D721Med (cell line): ENCODE results near the gene ATP5F1D.

Experiments
- DNase-seq: peaks from one replicate; pipeline ENCODE4 v3.0.0; 2011; ENCODE audit warnings: low spot score; ENCODE audit not compliant: insufficient read length
- FAIRE-seq: peaks from 2 replicates; lab custom pipeline; 2011; peaks lifted over from hg19 to GRCh38; lab: Jason Lieb, UNC
- TF ChIP-seq, protein P1 (sequence below): IDR thresholded peaks from 2 replicates; pipeline ENCODE4 v1.5.1; 2012; ENCODE audit warnings: mild to moderate bottlenecking, control low read depth; ENCODE audit not compliant: insufficient read depth; ENCODE audit errors: missing control alignments

ATP5F1D gene

DNA sequence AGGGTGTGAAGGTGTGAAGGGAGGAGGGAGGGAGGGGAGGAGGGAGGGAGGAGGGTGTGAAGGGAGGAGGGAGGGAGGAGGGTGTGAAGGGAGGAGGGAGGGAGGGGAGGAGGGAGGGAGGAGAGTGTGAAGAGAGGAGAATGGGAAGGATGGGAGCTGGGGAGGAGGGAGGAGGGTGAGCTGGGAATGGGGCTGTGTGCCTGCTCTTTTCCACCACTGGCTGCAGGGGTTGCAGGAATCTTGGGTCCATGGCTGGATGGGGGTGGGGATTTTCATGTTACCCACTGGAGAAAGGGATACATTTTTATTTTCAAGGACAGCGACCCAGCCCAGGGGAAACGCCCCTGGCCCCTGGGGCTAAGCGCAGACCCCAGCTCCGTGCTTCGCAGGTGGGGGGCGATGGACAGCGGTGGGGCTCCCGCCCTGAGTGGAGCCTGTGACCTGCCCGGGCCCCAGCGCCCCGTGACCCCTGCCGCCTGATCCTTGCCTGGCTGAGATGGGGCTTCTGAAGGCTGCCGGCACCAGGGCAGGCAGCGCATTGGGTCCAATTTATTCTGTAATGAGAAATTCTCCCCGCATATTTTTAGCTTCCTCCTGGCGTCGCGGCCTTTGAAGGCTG lies 41.1 kb downstream of the ATP5F1D start:
- FAIRE-seq (no peak), DNase-seq (no peak)
- TF ChIP-seq, protein P1, sequence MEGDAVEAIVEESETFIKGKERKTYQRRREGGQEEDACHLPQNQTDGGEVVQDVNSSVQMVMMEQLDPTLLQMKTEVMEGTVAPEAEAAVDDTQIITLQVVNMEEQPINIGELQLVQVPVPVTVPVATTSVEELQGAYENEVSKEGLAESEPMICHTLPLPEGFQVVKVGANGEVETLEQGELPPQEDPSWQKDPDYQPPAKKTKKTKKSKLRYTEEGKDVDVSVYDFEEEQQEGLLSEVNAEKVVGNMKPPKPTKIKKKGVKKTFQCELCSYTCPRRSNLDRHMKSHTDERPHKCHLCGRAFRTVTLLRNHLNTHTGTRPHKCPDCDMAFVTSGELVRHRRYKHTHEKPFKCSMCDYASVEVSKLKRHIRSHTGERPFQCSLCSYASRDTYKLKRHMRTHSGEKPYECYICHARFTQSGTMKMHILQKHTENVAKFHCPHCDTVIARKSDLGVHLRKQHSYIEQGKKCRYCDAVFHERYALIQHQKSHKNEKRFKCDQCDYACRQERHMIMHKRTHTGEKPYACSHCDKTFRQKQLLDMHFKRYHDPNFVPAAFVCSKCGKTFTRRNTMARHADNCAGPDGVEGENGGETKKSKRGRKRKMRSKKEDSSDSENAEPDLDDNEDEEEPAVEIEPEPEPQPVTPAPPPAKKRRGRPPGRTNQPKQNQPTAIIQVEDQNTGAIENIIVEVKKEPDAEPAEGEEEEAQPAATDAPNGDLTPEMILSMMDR, result no peak

DNA sequence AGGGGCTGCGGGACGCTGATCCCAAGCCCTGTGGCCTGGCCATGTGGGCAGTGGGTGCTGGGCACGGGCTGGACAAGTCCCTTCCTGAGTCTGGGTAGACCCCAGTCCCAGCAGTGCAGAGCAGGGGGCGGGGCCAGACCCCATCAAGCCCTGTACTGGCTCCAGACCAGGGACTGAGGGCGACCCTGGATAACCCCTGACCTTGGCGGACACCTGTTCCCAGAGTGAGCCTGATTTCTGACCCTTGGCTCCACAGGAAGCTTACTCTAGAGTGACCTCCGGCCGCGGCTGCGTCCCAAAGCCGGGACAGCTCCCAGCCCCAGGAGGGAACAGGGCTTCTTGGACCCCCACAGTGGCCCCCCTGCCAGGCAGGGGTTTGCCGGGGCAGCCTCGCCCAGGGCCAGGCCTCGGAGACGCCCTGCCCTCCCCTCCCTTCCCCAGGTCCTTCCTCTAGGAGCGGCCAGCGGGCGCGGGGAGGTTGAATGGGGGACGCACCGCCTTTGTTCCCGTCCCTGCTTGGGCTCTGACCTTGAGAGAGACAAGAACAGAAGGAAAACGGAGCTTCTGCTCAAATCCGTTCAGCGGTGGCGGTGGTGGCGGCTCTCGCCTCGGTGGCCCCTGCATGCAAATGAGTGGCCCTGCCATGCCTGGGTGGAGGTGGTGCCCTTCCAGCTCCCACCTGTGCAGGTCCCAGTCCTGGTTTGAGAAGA lies 41.8 kb downstream of the ATP5F1D start:
- TF ChIP-seq, protein P1, result no peak
- no peak for FAIRE-seq
- no peak for DNase-seq

DNA sequence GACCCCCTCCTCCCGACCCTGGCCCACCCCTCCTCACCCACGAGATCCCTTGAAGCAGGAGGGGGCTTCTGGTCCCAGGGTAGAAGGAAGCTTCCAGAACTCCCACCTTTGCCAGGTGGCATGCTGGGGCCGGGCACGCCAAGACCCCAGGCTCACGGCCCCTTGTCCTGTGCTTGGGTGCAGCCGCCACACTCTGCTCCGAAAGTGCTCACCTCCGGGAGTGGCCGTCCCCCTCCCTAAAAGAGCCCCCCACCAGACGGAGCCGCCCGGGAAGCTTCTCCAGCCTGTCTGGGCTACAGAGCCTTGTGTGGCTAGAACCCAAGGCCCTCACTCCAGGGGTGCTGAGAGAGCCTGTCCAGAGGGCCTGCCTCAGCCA lies 42.4 kb downstream of the ATP5F1D start:
- DNase-seq (no peak), FAIRE-seq (no peak)
- TF ChIP-seq, protein P1, result no peak

DNA sequence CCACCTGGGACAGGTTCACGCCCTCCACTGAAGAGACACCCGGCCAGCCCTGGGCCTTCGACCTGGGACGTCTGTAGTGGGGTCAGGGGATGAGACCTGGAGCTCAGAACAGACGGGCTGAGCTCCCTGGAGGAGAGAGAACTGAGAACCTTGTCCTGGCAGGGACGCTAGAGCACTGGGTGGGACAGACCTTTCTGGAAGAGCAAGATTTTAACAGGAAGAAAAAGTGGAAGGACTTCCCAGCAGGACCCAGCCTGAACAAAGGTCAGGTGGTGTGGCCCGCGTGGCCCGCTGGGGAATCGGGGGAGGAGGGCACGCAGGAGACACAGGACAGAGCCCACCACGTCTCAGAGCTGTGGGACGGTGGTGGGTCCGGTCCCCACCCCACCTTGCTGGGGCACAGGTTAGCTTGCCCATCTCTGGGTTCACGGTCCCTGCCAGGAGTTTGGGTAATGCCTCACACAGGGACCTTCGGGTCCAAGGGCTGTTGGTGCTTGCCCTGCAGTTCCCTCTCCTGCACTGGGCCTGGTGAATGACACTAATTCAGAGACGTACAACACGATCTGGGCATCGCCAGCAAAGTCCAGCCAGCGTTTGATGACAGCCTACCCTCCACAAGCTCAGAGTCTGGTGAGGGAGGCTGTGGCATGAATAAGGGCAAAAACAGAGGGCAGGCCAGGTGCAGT lies 42.9 kb downstream of the ATP5F1D start:
- TF ChIP-seq, protein P1, result no peak
- FAIRE-seq, result no peak
- DNase-seq, result no peak

DNA sequence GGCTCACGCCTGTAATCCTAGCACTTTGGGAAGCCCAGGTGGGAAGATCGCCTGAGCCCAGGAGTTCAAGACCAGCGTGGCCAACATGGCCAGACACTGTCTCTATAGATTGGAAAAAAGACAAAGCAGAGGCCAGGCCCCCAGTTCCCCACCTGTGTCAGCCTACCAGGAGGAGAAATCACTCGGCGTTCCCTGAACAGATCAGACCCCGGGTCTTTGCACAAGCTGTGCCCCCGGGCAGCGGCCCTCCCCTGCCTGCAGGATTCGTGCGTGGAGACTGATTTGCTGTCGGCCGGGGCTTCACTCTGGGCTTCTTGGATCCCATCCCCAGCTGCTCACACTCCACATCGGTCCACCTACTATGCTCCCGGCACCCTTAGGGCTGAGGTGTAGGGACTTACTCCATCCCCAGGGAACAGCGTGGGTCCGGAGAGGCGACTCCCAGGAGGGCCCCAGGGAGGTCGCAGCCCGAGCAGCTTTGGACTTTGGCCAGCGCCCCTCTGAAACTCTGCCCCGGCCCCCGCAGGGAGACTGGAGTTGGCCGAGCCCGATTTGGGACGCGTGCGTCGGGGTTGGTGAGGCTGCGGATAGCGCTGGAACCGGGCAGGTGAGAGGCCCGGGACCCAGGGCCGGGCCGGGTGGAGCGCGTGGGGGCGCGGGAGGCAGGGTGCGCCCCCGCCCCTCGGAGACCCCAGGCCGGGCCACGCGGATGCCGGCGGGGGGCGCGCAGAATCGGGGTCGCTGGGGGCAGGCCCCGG lies 43.6 kb downstream of the ATP5F1D start:
- TF ChIP-seq, protein P1, result no peak
- FAIRE-seq (no peak), DNase-seq (no peak)

DNA sequence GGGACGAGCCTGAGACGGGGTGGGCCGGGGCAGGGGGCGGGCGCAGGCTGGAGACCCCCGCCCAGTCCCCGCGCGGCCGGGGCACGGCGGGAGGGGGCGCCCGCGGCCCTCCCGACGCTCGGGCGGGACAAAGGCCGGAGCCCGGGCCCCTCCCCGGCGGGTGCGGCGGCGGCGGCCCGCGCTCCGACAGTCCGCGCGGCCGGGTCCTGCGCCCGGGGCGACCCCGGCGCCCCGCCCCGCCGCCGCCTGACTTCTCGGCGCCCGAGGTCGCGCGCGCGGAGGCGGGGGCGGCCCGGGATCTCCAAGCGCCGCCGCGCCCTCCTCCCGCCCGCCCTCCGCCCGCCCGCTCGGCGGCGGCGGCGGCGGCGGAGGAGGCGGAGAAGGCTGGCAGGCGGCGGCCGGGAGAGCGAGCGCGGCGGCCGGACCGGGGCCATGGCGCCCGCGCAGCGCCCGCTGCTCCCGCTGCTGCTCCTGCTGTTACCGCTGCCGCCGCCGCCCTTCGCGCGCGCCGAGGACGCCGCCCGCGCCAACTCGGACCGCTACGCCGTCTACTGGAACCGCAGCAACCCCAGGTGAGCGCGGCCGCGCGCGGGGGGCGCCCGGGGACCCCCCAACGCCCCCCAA lies 44.3 kb downstream of the ATP5F1D start, which contains the start of gene EFNA2:
EFNA2 (plus strand) TSS at position 137 of the 624 bp plus-strand sequence; CDS start at position 433, 296 bp downstream.
- TF ChIP-seq, protein P1, result no peak
- no peak for FAIRE-seq

More for the DNA sequence above, 44.3 kb downstream of the ATP5F1D start, which contains the start of gene EFNA2:
- DNase-seq, result no peak
